GM12873 (cell line): ENCODE measurements around the gene C22orf15.

Experiments used
- TF ChIP-seq, protein P1 (sequence below): IDR thresholded peaks from 2 replicates; pipeline ENCODE4 v1.5.1; 2012; ENCODE audit warnings: low read depth, mild to moderate bottlenecking, moderate library complexity, low read length, control low read depth; ENCODE audit not compliant: insufficient read depth; ENCODE audit errors: missing control alignments

C22orf15 gene, protein sequence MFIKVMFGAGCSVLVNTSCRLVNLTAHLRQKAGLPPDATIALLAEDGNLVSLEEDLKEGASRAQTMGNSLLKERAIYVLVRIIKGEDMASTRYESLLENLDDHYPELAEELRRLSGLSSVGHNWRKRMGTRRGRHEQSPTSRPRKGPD

DNA sequence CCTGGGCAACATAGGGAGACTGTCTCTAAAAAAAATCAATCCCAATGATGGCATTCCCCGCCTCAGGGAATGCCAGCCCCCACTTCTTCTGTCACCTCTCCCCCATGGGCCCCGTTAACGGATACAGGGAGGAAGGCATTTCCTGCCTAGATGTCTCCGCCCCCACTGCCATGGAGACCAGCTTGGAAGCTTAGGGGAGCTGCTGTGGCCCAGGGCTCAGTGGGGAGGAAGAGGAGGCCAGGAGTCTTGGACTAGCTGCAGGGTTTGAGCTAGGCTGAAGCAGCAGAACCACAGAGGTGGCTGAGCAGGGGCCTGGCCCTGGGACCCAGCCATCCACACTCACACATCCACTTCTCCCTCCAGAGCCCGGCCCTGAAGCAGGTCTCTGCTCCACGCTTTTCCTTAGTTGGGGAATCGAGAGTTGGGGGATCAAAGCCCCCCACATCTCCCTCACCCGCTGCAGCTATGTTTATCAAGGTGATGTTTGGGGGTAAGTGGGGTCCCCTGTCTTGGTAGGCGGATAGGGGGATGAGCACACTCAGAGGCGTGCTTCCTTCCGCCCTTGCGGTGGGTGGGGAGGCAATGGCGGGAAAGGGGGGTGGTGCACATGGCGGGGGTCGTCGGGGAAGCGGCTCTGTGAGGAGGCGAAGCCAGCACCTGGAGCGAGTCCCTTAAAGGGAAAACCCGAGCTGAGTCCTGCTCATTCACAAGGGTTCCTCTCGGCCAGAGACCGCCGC, at the start of gene C22orf15:
Gene C22orf15 (plus strand): TSS at position 149 of the 737 bp plus-strand sequence. CDS start 317 bp downstream, at position 466.
- TF ChIP-seq, protein P1, sequence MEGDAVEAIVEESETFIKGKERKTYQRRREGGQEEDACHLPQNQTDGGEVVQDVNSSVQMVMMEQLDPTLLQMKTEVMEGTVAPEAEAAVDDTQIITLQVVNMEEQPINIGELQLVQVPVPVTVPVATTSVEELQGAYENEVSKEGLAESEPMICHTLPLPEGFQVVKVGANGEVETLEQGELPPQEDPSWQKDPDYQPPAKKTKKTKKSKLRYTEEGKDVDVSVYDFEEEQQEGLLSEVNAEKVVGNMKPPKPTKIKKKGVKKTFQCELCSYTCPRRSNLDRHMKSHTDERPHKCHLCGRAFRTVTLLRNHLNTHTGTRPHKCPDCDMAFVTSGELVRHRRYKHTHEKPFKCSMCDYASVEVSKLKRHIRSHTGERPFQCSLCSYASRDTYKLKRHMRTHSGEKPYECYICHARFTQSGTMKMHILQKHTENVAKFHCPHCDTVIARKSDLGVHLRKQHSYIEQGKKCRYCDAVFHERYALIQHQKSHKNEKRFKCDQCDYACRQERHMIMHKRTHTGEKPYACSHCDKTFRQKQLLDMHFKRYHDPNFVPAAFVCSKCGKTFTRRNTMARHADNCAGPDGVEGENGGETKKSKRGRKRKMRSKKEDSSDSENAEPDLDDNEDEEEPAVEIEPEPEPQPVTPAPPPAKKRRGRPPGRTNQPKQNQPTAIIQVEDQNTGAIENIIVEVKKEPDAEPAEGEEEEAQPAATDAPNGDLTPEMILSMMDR = no peak

DNA sequence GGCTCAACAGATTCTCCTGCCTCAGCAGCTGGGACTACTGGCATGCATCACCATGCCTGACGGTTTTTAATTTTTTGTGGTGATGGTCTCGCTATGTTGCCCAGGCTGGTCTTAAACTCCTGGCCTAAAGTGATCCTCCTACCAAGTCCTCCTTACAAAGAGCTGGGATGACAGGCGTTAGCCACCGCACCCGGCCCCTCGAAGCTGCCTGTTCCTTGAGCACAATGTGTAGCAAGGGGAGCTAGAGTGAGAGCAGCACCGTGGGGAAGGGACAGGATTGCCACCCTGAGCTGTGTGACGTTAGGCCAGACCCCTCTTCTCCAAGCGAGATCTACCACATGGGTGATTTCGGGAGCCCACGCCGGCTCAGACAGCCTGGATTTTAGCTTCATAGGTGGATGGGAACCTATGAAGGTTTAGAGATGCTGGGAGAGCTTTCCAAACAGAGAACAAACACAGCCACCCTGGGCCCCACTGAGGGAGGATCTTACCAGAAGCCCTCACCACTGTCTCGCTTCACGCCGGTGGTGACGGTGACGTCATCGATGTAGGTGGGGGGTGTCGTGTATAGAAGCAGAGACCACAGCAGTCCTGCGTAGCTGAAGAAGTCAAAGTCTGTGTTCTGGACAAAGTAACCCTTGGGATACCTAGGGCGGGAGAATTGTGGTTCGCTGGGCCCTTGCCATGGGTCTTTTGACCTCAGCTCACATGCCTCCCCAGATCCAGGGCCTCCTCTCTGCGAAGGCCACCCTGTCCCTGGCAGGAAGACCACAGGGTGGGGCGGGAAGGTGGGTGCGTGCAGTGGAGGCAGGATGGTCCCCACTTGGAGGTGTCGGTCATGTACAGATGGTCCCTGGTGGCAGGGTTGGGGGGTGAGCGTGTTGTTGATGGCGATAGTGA, 48.8 kb upstream of the C22orf15 start:
- TF ChIP-seq, protein P1 = no peak

DNA sequence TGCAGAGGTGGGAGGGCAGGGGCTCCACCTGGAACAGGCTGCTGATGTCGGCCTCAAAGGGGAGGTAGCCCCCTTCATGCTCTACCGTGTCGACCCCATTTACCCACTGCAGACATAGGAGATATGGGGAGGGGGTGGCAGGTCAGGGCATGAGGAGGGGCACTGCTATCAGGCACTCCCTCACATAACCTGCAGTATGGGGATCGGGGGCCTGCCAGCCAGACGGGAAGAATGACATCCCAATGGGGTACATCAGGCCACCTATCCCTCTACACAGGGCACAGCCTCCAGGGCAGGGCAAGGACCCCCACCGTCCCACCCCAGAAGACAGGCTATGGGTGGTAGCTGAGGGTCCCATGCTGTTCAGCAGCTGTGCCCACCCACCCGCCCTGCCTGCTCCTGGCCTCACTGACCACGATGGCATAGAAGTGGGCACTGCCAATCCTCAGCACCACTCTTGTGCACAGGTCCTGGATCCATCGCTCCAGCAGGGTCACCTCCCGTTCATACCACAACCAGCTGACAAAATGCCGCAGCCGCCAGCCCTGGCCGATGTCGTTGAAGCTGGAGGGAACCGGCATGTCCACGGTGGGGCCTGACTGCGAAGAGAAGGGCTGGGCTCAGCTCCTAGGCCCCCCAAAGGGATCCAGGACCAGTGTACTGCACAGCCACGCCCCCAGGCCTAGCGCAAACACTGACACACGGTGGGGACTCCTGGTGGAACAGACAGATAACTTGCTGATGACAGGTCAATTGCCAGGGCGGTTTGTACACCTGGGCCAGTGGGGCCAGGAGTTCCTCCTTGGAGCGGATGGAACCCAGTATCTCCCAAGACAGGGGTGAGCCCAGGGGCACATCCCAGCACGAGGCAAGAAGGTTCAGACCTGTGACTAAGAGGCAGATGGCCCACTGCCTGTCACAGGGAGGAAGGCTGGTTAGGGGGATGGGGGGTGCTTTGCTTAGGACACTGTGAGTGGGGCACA, 47.9 kb upstream of the C22orf15 start:
- TF ChIP-seq, protein P1 = no peak

DNA sequence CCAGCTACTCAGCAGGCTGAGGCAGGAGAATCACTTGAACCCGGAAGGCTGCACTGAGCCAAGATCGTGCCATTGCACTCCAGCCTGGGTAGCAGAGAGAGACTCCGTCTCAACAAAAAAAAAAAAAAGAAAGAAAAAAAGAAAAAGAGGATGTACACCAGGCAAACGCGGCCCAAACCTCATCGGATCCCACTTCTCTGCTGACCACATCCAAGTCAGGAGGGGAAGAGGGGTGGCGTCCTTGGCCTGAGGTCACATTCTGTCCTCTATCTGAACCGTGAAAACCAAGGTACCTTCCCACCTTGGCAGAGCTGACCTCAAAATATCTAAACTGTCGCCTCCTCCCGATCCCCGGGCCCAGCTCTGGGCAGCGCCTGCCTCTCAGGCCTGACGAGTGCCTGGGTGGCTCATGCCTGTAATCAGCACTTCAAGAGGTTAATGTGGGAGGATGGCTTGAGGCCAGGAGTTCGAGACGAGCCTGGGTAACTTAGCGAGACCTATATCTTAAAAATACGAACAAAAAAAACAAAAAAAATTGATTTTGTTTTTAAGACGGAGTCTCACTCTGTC, 46.9 kb upstream of the C22orf15 start:
- TF ChIP-seq, protein P1 = no peak

DNA sequence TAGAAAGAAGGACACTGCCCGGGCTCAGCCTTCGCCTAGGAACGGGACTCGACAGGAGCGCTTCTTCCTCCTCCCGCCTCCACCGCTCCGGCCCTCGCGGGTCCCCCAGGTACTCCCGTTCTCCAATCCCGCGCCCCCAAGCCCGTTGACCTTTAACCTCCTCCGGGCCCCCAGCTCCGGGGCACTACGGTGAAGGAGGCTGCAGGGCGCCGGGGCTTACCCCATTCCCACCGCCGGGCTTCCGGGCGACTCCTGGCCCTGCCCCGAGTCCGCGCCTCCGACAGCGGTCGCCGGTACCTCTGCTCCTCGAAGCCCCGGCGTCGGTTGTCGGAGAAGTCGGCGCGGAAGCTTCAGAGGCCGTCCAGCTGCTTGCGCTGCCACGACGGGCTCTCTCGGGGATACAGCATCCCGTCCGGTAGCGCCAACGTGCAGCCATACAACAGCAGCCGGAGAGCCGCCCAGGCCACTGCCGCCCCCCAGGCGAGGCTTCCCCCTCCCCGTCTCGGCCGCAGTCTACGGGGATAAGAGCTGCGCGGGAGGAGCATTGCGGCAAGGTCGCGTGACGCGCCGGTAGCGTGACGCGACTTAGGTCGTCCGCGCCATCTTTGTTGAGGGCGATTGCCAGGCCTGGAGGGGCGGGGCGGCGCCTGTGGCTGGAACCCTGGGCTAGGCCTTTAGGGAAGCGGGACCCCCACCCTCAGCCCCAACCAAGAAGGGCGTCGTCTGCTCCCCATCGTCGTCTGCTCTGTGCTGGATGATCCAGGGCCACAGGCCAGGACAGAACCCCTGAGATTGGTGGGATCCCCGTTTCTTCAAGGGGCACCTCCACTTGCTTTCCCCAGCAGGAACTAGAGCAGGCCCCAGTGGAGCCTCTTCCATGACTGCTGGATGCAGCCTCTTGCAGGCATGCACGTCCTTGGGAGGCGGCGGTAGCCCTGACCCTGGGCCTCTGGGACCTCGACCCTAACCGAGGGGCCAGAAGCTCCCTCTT, 45.7 kb upstream of the C22orf15 start:
- TF ChIP-seq, protein P1 = no peak
